HEK293T (cell line): Measurements from ENCODE around the gene RAB28.

Source experiments
- ARNT ChIP-seq: fragments of 450-650 bp; IDR thresholded peaks from 2 replicates; pipeline ENCODE4 v1.6.1; 2017; ENCODE audit warnings: mild to moderate bottlenecking
- BHLHE40 ChIP-seq: fragments of 450-650 bp; IDR thresholded peaks from 2 replicates; pipeline ENCODE4 v1.6.1; 2016; ENCODE audit warnings: mild to moderate bottlenecking, moderate library complexity, borderline replicate concordance
- CTBP1 ChIP-seq: fragments of 450-650 bp; IDR thresholded peaks from 2 replicates; pipeline ENCODE4 v1.6.1; 2016; ENCODE audit warnings: borderline replicate concordance
- FOXA1 ChIP-seq: fragments of 450-650 bp; IDR thresholded peaks from 2 replicates; pipeline ENCODE4 v1.6.1; 2016; ENCODE audit warnings: mild to moderate bottlenecking
- FOXM1 ChIP-seq: fragments of 450-650 bp; IDR thresholded peaks from 2 replicates; pipeline ENCODE4 v1.6.1; 2017; ENCODE audit warnings: mild to moderate bottlenecking, borderline replicate concordance
- HDGF ChIP-seq: fragments of 450-650 bp; IDR thresholded peaks from 2 replicates; pipeline ENCODE4 v1.6.1; 2017; ENCODE audit warnings: antibody characterized with exemption, borderline replicate concordance
- L3MBTL2 ChIP-seq: fragments of 450-650 bp; conservative IDR thresholded peaks from 2 replicates; pipeline ENCODE4 v1.6.1; 2016; ENCODE audit warnings: mild to moderate bottlenecking
- LEF1 ChIP-seq: fragments of 450-650 bp; IDR thresholded peaks from 2 replicates; pipeline ENCODE4 v1.6.1; 2017; ENCODE audit warnings: mild to moderate bottlenecking, borderline replicate concordance
- SP1 ChIP-seq: fragments of 450-650 bp; IDR thresholded peaks from 2 replicates; pipeline ENCODE4 v1.6.1; 2017
- SUZ12 ChIP-seq: fragments of 450-650 bp; IDR thresholded peaks from 2 replicates; pipeline ENCODE4 v1.6.1; 2016; ENCODE audit warnings: mild to moderate bottlenecking
- TF ChIP-seq, protein P1 (sequence below): fragments of 450-650 bp; IDR thresholded peaks from 2 replicates; pipeline ENCODE4 v1.6.1; 2016

DNA sequence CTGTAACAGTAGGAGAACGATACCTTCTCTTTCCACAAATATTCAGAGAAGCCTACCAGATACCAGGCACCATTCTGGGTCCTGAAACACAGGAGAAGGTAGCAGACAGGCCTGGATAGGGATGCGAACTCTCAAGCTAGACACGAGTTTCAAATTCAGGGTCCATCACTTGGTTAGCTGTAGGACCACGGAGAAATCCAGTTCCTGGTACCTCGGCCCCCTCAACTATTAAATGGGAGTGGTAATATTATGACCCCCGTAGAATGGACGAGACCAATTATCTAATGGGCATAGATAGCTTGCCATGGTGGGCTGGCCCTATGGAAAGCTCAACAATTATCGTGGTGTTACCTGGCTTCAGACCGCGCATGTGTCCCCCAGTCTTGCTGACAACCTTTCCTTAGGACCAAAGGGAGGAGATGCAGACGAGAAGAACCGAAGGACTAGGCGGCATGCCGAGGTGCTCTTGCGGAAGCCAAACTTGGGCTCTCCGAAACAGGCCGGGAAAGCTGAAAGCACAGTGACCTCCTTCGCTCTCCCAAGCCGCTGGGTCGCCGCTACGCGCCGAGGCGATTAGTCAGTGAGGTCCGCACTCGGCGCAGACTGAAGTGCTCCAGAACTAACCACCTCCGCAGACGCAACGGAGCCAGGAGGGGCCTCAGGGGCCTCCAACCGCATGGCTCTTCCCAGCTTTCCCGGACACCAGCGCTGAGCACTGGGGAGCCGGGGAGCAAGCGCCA, 40.5 kb upstream of the RAB28 start:
- no peak for TF ChIP-seq CTBP1
- no peak for TF ChIP-seq L3MBTL2
- no peak for TF ChIP-seq BHLHE40
- TF ChIP-seq, protein P1, sequence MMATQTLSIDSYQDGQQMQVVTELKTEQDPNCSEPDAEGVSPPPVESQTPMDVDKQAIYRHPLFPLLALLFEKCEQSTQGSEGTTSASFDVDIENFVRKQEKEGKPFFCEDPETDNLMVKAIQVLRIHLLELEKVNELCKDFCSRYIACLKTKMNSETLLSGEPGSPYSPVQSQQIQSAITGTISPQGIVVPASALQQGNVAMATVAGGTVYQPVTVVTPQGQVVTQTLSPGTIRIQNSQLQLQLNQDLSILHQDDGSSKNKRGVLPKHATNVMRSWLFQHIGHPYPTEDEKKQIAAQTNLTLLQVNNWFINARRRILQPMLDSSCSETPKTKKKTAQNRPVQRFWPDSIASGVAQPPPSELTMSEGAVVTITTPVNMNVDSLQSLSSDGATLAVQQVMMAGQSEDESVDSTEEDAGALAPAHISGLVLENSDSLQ: no peak
- no peak for TF ChIP-seq SUZ12
- no peak for TF ChIP-seq LEF1
- TF ChIP-seq FOXM1: no peak
- TF ChIP-seq SP1: no peak
- TF ChIP-seq FOXA1: no peak
- TF ChIP-seq HDGF: no peak
- TF ChIP-seq ARNT: no peak
